ENCODE measurements around the gene HIRIP3. TPM values are rescaled to one million over a fixed set of nuclear protein-coding genes. Genes with fewer than 3 reads are reported as not detected.

HIRIP3 gene
- total RNA-seq, 1 experiment from 2014 or later = 25.3 TPM

- ChIA-PET CTCF (interaction anchor here (0.6 kb wide), 1 partner anchor 53 kb away, joined by 5 read pairs; the partner anchor contains the start of gene TAOK2), POLR2A (no interaction called here)
- no peaks in the 10 kb centered on the region for H3K36me3 ChIP-seq (ENCODE audit: control insufficient read depth, insufficient read depth, low read length)
- peaks cover 2% of the 10 kb centered on the region for H3K4me1 ChIP-seq (ENCODE audit: control insufficient read depth, insufficient read depth, low read length)
- H3K27me3 ChIP-seq (ENCODE audit: control insufficient read depth, insufficient read depth, low read length) = no peaks in the 10 kb centered on the region
- no peak for ATAC-seq
- intact Hi-C loops (cut with micrococcal nuclease; ENCODE audit: unreplicated experiment) = loop anchor here (5.0 to 10.0 kb wide), 2 partner anchors 112 to 334 kb away; no protein-coding TSS in a partner anchor
- no TSS peak for BruUV-seq (replicated peaks)
- H3K27ac ChIP-seq (ENCODE audit: low read length) = no peak overlapping the region
- H3K4me3 ChIP-seq (ENCODE audit: low read depth in 2 of 2, low read length in 2 of 2) = no peak overlapping the region
- H3K9me3 ChIP-seq (ENCODE audit: control insufficient read depth, insufficient read depth, low read depth, low read length) = no peaks in the 10 kb centered on the region
- in situ Hi-C loops (cut with HindIII; ENCODE audit: low pct_unique_long_range_greater_than_20kb, low sequenced_read_pairs) = no loop called here
- TF ChIP-seq CTCF (IDR thresholded peaks at IDR 0.05) = no peak
- no peak for TF ChIP-seq REST (IDR thresholded peaks at IDR 0.05; ENCODE audit: insufficient read depth in 1 of 2, low read depth in 2 of 2, low read length in 1 of 2)
- DNase-seq (ENCODE audit: low read depth, low spot score) = no peak
Measured at GRCh38 chr16:30026449-30026848, 31.0 kb upstream of the HIRIP3 start.

GRCh38 chr16:30025574-30025973 is 30.2 kb upstream of the HIRIP3 start:
- BruUV-seq (replicated peaks) = no TSS peak
- in situ Hi-C loops (cut with HindIII; ENCODE audit: low pct_unique_long_range_greater_than_20kb, low sequenced_read_pairs) = no loop called here
- ATAC-seq (no peak), DNase-seq (ENCODE audit: low read depth, low spot score) (no peak)
- CTCF ChIA-PET = no interaction called here
- intact Hi-C loops (cut with micrococcal nuclease; ENCODE audit: unreplicated experiment) = loop anchor here (5.0 to 10.0 kb wide), 2 partner anchors 111 to 333 kb away; no protein-coding TSS in a partner anchor
- Histone ChIP-seq H3K4me3 (ENCODE audit: low read depth in 2 of 2, low read length in 2 of 2) (no peak overlapping the region), H3K36me3 (ENCODE audit: control insufficient read depth, insufficient read depth, low read length) (no peaks in the 10 kb centered on the region), H3K9me3 (ENCODE audit: control insufficient read depth, insufficient read depth, low read depth, low read length) (no peaks in the 10 kb centered on the region), H3K27ac (ENCODE audit: low read length) (no peak overlapping the region), H3K4me1 (ENCODE audit: control insufficient read depth, insufficient read depth, low read length) (no peaks in the 10 kb centered on the region; the same call in 1 of the 2 replicates), H3K27me3 (ENCODE audit: control insufficient read depth, insufficient read depth, low read length) (no peaks in the 10 kb centered on the region)
- POLR2A ChIA-PET = interaction anchor here (0.5 kb wide), 1 partner anchor 903 kb away, joined by 6 read pairs; no protein-coding TSS in a partner anchor
- TF ChIP-seq POLR2AphosphoS5 (IDR thresholded peaks at IDR 0.05; ENCODE audit: low read depth, low read length) (no peak), TCF7L2 (IDR thresholded peaks at IDR 0.05; ENCODE audit: low read depth, low read length) (no peak), CTCF (IDR thresholded peaks at IDR 0.05) (no peak), REST (IDR thresholded peaks at IDR 0.05; ENCODE audit: insufficient read depth in 1 of 2, low read depth in 2 of 2, low read length in 1 of 2) (no peak), SIN3A (IDR thresholded peaks at IDR 0.05; ENCODE audit: borderline replicate concordance, insufficient read depth, low read depth, low read length) (no peak)

Measured in Panc1 (cell line).